Epithelial cell of alveolus of lung (primary cell): ENCODE data around the gene POLR3H. TPM values are rescaled to one million over a fixed set of nuclear protein-coding genes. Genes with fewer than 3 reads are reported as not detected.

Experiments
- total RNA-seq: library from RNA; depleted of rRNA; stranded (reverse); fragments of >200 nt; gene quantifications from 2 replicates; pipeline ENCODE4 v1.2.1, GENCODE V29; 2015

POLR3H gene
- total RNA-seq, result 9.8 and 32.2 TPM in 2 replicates

DNA sequence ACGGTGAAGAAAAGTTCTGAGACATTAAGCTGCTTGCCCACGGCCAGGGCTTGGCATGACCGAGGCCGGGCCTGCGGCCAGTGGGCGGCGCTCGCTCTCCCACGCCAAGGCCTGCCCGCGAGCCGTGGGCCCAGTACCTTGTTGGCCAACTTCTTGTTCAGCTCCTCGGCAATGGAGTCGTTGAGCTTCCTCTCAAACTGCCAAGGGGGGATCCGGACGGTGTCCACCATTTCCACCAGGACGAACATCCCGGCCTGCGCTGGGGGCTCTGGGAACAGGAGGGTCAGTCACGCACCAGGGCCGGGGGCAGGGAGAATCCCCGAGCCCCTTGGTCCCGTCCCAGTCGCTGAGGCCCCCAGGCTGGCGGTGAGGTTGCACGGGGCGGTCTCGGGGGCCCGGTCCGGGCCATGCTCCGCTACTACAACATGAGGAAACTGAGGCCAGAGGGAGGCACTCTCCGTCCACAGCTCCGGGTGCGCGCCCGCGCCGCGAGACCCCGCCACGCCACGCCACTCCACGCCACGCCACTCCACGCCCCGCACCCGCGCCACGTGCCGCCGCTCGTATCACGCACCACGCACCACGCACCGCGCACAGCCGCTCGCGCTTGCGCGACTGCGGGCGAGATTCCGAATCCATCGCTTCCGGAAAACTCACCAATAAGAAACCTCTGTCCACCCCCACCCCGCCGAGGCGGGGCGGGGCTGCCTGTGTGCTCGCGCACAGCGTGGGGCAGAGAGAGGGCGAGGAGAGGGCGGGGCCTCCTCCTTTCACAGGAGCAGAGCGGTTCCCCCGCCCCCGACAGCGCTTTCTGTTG, at the start of gene POLR3H:
Gene POLR3H (minus strand): TSS at position 617 of the 817 bp plus-strand sequence. CDS start 369 bp downstream, at position 248.

DNA sequence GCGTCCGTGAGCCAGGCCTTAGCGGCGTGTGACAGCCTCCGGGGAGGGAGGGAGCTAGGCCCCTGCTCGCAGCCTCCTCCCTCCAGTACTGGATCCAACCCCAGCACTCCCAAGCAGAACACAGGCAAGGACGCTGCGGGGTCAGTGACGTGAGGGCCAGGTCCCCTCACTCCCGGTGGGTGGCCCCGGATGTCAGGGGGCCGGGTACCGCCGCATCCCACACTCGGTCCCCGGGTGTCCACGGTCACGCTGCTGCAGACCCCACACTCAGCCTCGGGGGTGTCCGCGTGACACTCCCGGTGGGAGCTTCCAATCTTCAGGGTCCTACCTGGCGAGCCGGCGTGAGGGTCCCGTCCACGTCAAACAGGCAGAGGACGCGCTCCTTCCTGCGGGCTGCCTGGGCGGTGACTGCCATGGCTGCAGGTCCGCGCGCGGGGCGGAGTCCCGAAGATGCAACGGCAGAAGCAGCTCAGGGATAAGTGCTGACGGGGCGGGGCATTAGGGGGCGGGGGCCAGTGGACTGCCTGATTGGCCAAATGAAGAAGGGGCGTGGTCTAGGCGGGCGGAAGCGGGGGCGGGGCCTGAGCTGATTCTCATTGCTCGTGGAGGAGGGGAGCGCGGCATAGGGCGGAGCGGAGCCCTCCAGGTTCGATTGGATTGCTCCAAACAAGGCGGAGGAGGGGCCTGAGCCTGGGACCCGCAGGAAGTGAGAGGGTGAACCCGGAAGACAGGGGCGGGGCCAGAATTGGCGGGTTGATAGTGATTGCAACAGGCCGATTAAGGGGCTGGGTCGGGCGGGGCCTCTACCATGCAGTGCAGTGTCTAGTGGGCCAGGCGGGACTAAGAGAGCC, 45.3 kb upstream of the POLR3H start, which contains the start of gene PMM1:
Gene PMM1 (minus strand): TSS at position 450 of the 851 bp plus-strand sequence. CDS start 35 bp downstream, at position 415.

Other genes with a start within 250 kb of the POLR3H start
- gene ZC3H7B, start 242.9 kb downstream of the POLR3H start, total RNA-seq, result 35.5 and 44.1 TPM in 2 replicates
- gene TEF, start 162.5 kb downstream of the POLR3H start, total RNA-seq, result 5.3 and 7.1 TPM in 2 replicates
- gene TOB2, start 97.7 kb downstream of the POLR3H start, total RNA-seq, result 24.3 and 45.7 TPM in 2 replicates
- 45.9 and 64.8 TPM in 2 replicates for gene PHF5A, start 75.8 kb downstream of the POLR3H start, total RNA-seq
- 62.6 and 84.4 TPM in 2 replicates for gene ACO2, start 75.4 kb downstream of the POLR3H start, total RNA-seq
- 8.1 and 73.0 TPM in 2 replicates for gene CSDC2, start 16.5 kb upstream of the POLR3H start, total RNA-seq
- 49.0 and 58.1 TPM in 2 replicates for gene PMM1, start 45.4 kb upstream of the POLR3H start, total RNA-seq
- gene DESI1, start 76.6 kb upstream of the POLR3H start, total RNA-seq, result 20.7 and 30.8 TPM in 2 replicates
- gene XRCC6, start 76.8 kb upstream of the POLR3H start, total RNA-seq, result 246 and 336 TPM in 2 replicates
- gene SNU13, start 144.4 kb upstream of the POLR3H start, total RNA-seq, result 130 and 136 TPM in 2 replicates
- 4.5 TPM in 1 of 2 replicates, not detected in the other for gene MEI1, start 155.0 kb upstream of the POLR3H start, total RNA-seq